HUES48 (cell line): ENCODE results near the gene BEAN1.

Source experiments
- H3K27ac ChIP-seq: one replicate; pipeline ENCODE4 v1.7.0; 2013; ENCODE audit warnings: low read depth, low read length, inconsistent platforms
- H3K27me3 ChIP-seq: 2 replicates; pipeline ENCODE4 v1.6.1; 2013; ENCODE audit warnings: mild to moderate bottlenecking, low read length; ENCODE audit not compliant: control insufficient read depth, insufficient read depth
- H3K36me3 ChIP-seq: 2 replicates; pipeline ENCODE4 v1.6.1; 2013; ENCODE audit warnings: low read length; ENCODE audit not compliant: control insufficient read depth, insufficient read depth
- H3K4me1 ChIP-seq: 2 replicates; pipeline ENCODE4 v1.6.1; 2013; ENCODE audit warnings: mild to moderate bottlenecking, low read length; ENCODE audit not compliant: control insufficient read depth, insufficient read depth
- H3K4me3 ChIP-seq: 2 replicates; pipeline ENCODE4 v1.5.1; 2013; ENCODE audit warnings: mild to moderate bottlenecking, low read depth, low read length
- H3K9ac ChIP-seq: 2 replicates; pipeline ENCODE4 v1.6.1; 2013; ENCODE audit warnings: mild to moderate bottlenecking, low read depth, low read length, moderate library complexity
- H3K9me3 ChIP-seq: 2 replicates; pipeline ENCODE4 v1.6.1; 2013; ENCODE audit warnings: low read length; ENCODE audit not compliant: control insufficient read depth, insufficient read depth

BEAN1 gene

GRCh38 chr16:66399031-66399430 is 28.1 kb upstream of the BEAN1 start:
- no peaks in the 10 kb centered on the region for H3K27me3 ChIP-seq
- H3K27ac ChIP-seq: no peak overlapping the region
- H3K9me3 ChIP-seq: no peaks in the 10 kb centered on the region
- H3K9ac ChIP-seq: no peak overlapping the region
- H3K4me1 ChIP-seq: no peaks in the 10 kb centered on the region
- no peaks in the 10 kb centered on the region for H3K36me3 ChIP-seq
- no peak overlapping the region for H3K4me3 ChIP-seq

DNA sequence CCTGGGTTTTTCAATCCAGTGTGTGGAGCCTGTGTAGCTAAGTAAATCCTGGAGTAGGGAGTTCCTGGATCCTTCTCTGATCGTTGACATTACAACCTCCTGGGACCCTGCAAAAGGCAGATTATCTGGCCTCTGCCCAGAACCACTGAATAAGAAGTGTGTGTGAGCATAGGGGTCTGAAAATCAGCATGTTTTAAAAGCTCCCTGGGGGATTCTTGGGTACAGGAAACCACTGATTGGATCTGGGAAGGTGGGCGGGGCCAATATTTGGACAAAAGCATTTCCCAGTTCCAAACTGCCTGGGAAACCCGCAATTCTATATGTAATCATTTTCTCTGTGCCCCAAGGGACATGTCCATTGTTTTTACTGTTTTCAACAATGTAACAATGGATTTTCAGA is 27.2 kb upstream of the BEAN1 start:
- Histone ChIP-seq H3K4me3 (no peak overlapping the region), H3K36me3 (no peaks in the 10 kb centered on the region), H3K9ac (no peak overlapping the region), H3K4me1 (no peaks in the 10 kb centered on the region), H3K27me3 (no peaks in the 10 kb centered on the region), H3K9me3 (no peaks in the 10 kb centered on the region), H3K27ac (no peak overlapping the region)

- Histone ChIP-seq H3K27me3 (peaks cover 3% of the 10 kb centered on the region; the same call in 1 of the 2 replicates), H3K27ac (no peak overlapping the region), H3K4me1 (no peaks in the 10 kb centered on the region), H3K36me3 (no peaks in the 10 kb centered on the region), H3K4me3 (no peak overlapping the region), H3K9me3 (no peaks in the 10 kb centered on the region), H3K9ac (no peak overlapping the region)
These were observed 26.4 kb upstream of the BEAN1 start for GRCh38 chr16:66400503-66401380.

DNA sequence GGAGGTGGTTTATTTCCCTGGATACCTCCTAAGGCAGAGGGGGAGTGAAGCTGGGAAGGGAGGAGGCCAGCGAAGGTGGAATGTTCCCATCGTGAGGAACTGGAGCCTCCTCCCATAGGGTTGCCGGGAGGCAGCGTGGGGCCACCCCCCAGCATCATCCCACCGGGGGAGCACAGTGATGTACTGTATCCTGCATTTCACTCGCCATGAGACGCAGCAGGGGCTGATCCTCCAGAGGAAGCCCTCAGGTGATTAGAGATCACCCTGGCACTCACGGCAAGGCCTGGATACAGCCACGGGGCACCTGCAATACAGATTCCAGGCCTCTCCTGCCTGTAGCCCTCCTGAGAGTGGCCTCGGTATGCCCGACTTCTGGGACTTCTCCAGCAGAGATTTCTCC is 25.5 kb upstream of the BEAN1 start:
- Histone ChIP-seq H3K27ac (no peak overlapping the region), H3K27me3 (peaks cover 8% of the 10 kb centered on the region; the same call in 1 of the 2 replicates), H3K4me1 (no peaks in the 10 kb centered on the region), H3K9me3 (no peaks in the 10 kb centered on the region), H3K9ac (no peak overlapping the region), H3K4me3 (no peak overlapping the region), H3K36me3 (no peaks in the 10 kb centered on the region)

GRCh38 chr16:66402166-66402565 is 24.9 kb upstream of the BEAN1 start:
- Histone ChIP-seq H3K27ac (no peak overlapping the region), H3K4me1 (0 out of 2 replicates have a peak, but pooled peaks cover 2% of the 10 kb centered on the region), H3K9ac (no peak overlapping the region)

DNA sequence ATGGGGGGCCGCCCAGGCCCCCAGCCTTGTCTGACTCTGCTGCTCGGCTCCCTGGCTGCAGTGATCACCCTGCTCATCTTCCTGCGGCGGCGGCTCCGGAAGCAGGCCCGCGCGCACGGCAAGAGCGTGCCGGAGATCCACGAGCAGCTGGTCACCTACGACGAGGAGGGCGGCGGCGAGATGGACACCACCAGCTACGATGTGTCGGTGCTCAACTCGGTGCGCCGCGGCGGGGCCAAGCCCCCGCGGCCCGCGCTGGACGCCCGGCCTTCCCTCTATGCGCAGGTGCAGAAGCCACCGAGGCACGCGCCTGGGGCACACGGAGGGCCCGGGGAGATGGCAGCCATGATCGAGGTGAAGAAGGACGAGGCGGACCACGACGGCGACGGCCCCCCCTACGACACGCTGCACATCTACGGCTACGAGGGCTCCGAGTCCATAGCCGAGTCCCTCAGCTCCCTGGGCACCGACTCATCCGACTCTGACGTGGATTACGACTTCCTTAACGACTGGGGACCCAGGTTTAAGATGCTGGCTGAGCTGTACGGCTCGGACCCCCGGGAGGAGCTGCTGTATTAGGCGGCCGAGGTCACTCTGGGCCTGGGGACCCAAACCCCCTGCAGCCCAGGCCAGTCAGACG is 24.4 kb upstream of the BEAN1 start:
- Histone ChIP-seq H3K27me3 (peaks cover 13% of the 10 kb centered on the region; the same call in 1 of the 2 replicates), H3K9me3 (no peaks in the 10 kb centered on the region), H3K4me1 (0 out of 2 replicates have a peak, but pooled peaks cover 3% of the 10 kb centered on the region), H3K27ac (no peak overlapping the region), H3K4me3 (no peak overlapping the region), H3K36me3 (no peaks in the 10 kb centered on the region), H3K9ac (no peak overlapping the region)

More at GRCh38 chr16:66402166-66402565, 24.9 kb upstream of the BEAN1 start:
- Histone ChIP-seq H3K9me3 (no peaks in the 10 kb centered on the region), H3K27me3 (peaks cover 10% of the 10 kb centered on the region; the same call in 1 of the 2 replicates), H3K4me3 (no peak overlapping the region), H3K36me3 (no peaks in the 10 kb centered on the region)

- H3K27ac ChIP-seq: no peak overlapping the region
- no peaks in the 10 kb centered on the region for H3K9me3 ChIP-seq
- H3K36me3 ChIP-seq: no peaks in the 10 kb centered on the region
- no peak overlapping the region for H3K4me3 ChIP-seq
- peaks cover 7% of the 10 kb centered on the region; the same call in 1 of the 2 replicates for H3K4me1 ChIP-seq
- H3K9ac ChIP-seq: no peak overlapping the region
- peaks cover 13% of the 10 kb centered on the region; the same call in 1 of the 2 replicates for H3K27me3 ChIP-seq
These were observed 23.5 kb upstream of the BEAN1 start for GRCh38 chr16:66403531-66404145.

GRCh38 chr16:66405057-66405783 is 21.9 kb upstream of the BEAN1 start:
- peaks cover 13% of the 10 kb centered on the region; the same call in 1 of the 2 replicates for H3K27me3 ChIP-seq
- no peaks in the 10 kb centered on the region for H3K9me3 ChIP-seq

GRCh38 chr16:66406534-66407221 is 20.4 kb upstream of the BEAN1 start:
- H3K27ac ChIP-seq: no peak overlapping the region
- no peak overlapping the region for H3K9ac ChIP-seq
- H3K36me3 ChIP-seq: no peaks in the 10 kb centered on the region
- peaks cover 7% of the 10 kb centered on the region; the same call in 1 of the 2 replicates for H3K4me1 ChIP-seq
- peak overlapping the region; percentile 65 for H3K4me3 ChIP-seq
- H3K27me3 ChIP-seq: peaks cover 13% of the 10 kb centered on the region; the same call in 1 of the 2 replicates
- H3K9me3 ChIP-seq: no peaks in the 10 kb centered on the region

More at GRCh38 chr16:66405057-66405783, 21.9 kb upstream of the BEAN1 start:
- H3K27ac ChIP-seq: no peak overlapping the region
- no peak overlapping the region for H3K9ac ChIP-seq
- peaks cover 7% of the 10 kb centered on the region; the same call in 1 of the 2 replicates for H3K4me1 ChIP-seq
- H3K4me3 ChIP-seq: no peak overlapping the region
- no peaks in the 10 kb centered on the region for H3K36me3 ChIP-seq
